SK-N-SH (cell line): ENCODE results near the gene AREG.

Experiments
- POLR2AphosphoS5 ChIP-seq: IDR thresholded peaks from 2 replicates; pipeline ENCODE4 v1.6.1; 2012; ENCODE audit warnings: low read depth, low read length
- RAD21 ChIP-seq: IDR thresholded peaks from 2 replicates; pipeline ENCODE4 v1.6.1; 2012; ENCODE audit warnings: mild to moderate bottlenecking, low read length
- TF ChIP-seq, protein P1 (sequence below): fragments of 200-600 bp; sonication (generic); IDR thresholded peaks from 2 replicates; pipeline ENCODE4 v1.6.1; 2017; ENCODE audit warnings: antibody characterized with exemption, mild to moderate bottlenecking, moderate library complexity

- no peak for TF ChIP-seq RAD21
- TF ChIP-seq, protein P1, sequence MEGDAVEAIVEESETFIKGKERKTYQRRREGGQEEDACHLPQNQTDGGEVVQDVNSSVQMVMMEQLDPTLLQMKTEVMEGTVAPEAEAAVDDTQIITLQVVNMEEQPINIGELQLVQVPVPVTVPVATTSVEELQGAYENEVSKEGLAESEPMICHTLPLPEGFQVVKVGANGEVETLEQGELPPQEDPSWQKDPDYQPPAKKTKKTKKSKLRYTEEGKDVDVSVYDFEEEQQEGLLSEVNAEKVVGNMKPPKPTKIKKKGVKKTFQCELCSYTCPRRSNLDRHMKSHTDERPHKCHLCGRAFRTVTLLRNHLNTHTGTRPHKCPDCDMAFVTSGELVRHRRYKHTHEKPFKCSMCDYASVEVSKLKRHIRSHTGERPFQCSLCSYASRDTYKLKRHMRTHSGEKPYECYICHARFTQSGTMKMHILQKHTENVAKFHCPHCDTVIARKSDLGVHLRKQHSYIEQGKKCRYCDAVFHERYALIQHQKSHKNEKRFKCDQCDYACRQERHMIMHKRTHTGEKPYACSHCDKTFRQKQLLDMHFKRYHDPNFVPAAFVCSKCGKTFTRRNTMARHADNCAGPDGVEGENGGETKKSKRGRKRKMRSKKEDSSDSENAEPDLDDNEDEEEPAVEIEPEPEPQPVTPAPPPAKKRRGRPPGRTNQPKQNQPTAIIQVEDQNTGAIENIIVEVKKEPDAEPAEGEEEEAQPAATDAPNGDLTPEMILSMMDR = no peak
- TF ChIP-seq POLR2AphosphoS5 = no peak
These were observed 28.3 kb downstream of the AREG start for GRCh38 chr4:74473155-74473811.
